SU-DHL-6 (cell line): ENCODE measurements around the gene MIXL1.

Source experiments
- EZH2phosphoT487 ChIP-seq: fragments of 200-600 bp; sonication (generic), shearing (Covaris generic); conservative IDR thresholded peaks from 2 replicates; pipeline ENCODE4 v1.6.1; 2018; ENCODE audit warnings: mild to moderate bottlenecking, antibody characterized with exemption, low read length, moderate library complexity, mixed read lengths
- TF ChIP-seq, protein P1 (sequence below): fragments of 200-600 bp; sonication (generic); IDR thresholded peaks from one replicate; pipeline ENCODE4 v1.5.1; 2017; ENCODE audit warnings: antibody characterized with exemption, mild to moderate bottlenecking, low read length, moderate library complexity; ENCODE audit not compliant: insufficient read depth, poor library complexity, severe bottlenecking

DNA sequence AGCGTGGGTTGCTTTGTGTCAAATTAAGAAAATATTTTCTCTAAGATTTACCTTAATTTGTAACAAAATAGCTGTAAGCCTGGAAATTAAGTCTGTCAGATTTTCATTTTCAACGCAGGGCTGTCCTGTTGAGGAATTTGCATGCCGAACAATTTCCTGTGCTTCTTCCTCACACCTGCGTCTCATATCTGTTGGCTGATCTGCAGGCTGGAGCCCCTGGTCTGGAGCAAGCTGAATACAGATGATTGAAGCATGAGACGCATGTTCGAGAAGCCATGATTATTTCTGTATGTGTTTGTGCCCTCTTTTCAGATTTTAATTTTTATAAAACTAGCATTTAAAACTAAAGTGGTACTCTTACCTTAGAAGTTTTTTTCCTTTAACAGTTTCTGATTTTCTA lies 9.8 kb downstream of the MIXL1 start:
- TF ChIP-seq, protein P1, sequence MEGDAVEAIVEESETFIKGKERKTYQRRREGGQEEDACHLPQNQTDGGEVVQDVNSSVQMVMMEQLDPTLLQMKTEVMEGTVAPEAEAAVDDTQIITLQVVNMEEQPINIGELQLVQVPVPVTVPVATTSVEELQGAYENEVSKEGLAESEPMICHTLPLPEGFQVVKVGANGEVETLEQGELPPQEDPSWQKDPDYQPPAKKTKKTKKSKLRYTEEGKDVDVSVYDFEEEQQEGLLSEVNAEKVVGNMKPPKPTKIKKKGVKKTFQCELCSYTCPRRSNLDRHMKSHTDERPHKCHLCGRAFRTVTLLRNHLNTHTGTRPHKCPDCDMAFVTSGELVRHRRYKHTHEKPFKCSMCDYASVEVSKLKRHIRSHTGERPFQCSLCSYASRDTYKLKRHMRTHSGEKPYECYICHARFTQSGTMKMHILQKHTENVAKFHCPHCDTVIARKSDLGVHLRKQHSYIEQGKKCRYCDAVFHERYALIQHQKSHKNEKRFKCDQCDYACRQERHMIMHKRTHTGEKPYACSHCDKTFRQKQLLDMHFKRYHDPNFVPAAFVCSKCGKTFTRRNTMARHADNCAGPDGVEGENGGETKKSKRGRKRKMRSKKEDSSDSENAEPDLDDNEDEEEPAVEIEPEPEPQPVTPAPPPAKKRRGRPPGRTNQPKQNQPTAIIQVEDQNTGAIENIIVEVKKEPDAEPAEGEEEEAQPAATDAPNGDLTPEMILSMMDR, result no peak
- no peak for TF ChIP-seq EZH2phosphoT487
